ENCODE results near the gene CEP78. TPM values are rescaled to one million over a fixed set of nuclear protein-coding genes. Genes with fewer than 3 reads are reported as not detected.
A peak's percentile ranks its signal among the peaks of the same experiment; 100 is the strongest.

The CEP78 gene
- total RNA-seq, 1 donor from 2014 or later: 15.9 TPM

DNA sequence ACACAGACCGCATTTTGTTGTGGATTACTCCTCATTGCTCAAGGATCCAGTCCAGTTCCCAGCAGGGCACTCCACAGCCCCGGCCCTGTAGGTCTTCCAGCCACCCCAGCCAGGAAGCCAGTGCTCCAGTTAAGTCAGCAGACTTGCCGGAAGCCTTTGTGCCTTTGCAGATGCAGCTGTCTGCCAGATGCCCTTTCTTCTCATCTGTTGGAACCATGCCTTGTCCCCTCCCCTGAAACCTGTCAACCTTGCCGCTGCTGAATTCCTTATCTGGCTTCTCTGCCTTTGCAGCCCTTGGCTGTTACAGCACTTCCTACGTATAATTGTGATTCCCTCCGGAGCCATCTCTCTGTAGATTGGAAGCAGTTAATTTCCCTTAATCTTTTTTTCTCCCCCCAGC is 89.5 kb downstream of the CEP78 start:
- TF ChIP-seq CTCF (IDR thresholded peaks at IDR 0.05): no peak
- DNase-seq (ENCODE audit: low spot score): no peak
- H3K4me3 Mint-ChIP-seq (ENCODE audit: unreplicated experiment): no peak overlapping the region
- peak overlapping the region; percentile 72 for H3K27ac Mint-ChIP-seq (ENCODE audit: unreplicated experiment)
- H3K27me3 Mint-ChIP-seq (ENCODE audit: low read depth): no peaks in the 10 kb centered on the region
- H3K9me3 Mint-ChIP-seq (ENCODE audit: low read depth): no peaks in the 10 kb centered on the region
- H3K36me3 Mint-ChIP-seq (ENCODE audit: low read depth): peaks cover 42% of the 10 kb centered on the region
- peaks cover 29% of the 10 kb centered on the region for H3K4me1 Mint-ChIP-seq (ENCODE audit: low read depth)

DNA sequence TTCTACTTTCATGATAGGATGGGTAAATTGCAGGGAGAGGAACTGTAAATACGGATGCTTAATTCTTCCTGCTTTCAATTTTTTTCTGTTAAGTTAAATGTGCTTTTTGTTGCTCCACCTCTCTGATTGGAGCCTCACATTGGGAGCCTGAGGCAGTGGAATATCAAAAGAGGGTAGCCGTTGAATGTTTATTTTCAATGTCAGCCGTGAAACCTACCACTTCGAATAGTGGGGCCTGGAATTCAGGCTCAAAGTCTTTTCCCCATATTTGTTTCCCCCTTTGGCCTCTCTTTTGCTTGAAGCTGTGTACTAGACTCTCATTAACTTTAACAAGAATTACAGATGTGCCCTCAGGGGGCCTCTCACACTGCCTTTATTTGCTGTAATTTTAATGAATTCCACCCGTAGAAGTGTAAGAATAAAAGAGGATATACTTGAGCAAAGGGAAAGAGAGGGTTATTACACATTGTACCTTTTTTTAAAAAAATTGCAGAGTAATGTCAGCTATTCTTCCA is 90.0 kb downstream of the CEP78 start:
- no peak for DNase-seq (ENCODE audit: low spot score)
- H3K9me3 Mint-ChIP-seq (ENCODE audit: low read depth): no peaks in the 10 kb centered on the region
- H3K27me3 Mint-ChIP-seq (ENCODE audit: low read depth): no peaks in the 10 kb centered on the region
- H3K4me3 Mint-ChIP-seq (ENCODE audit: unreplicated experiment): no peak overlapping the region
- peaks cover 42% of the 10 kb centered on the region for H3K36me3 Mint-ChIP-seq (ENCODE audit: low read depth)
- peaks cover 29% of the 10 kb centered on the region for H3K4me1 Mint-ChIP-seq (ENCODE audit: low read depth)
- TF ChIP-seq CTCF (IDR thresholded peaks at IDR 0.05): no peak
- H3K27ac Mint-ChIP-seq (ENCODE audit: unreplicated experiment): peak overlapping the region; percentile 72

GRCh38 chr9:78326564-78326963 is 90.7 kb downstream of the CEP78 start:
- H3K4me1 Mint-ChIP-seq (ENCODE audit: low read depth): peaks cover 29% of the 10 kb centered on the region
- H3K9me3 Mint-ChIP-seq (ENCODE audit: low read depth): no peaks in the 10 kb centered on the region
- DNase-seq (ENCODE audit: low spot score): no peak
- no peak overlapping the region for H3K4me3 Mint-ChIP-seq (ENCODE audit: unreplicated experiment)
- H3K27ac Mint-ChIP-seq (ENCODE audit: unreplicated experiment): no peak overlapping the region
- H3K36me3 Mint-ChIP-seq (ENCODE audit: low read depth): peaks cover 42% of the 10 kb centered on the region
- H3K27me3 Mint-ChIP-seq (ENCODE audit: low read depth): no peaks in the 10 kb centered on the region
- no peak for TF ChIP-seq CTCF (IDR thresholded peaks at IDR 0.05)

Other genes with a start within 250 kb of the CEP78 start
- 73.8 to 88.3 TPM (median 87.0 TPM) in 3 replicates for gene GNAQ, start 204.3 kb upstream of the CEP78 start, total RNA-seq
- 45.0 to 302 TPM (median 299 TPM) in 3 replicates for gene PSAT1, start 61.0 kb downstream of the CEP78 start, total RNA-seq